Measurements from ENCODE around the gene CCL11. TPM values are rescaled to one million over a fixed set of nuclear protein-coding genes. Genes with fewer than 3 reads are reported as not detected.

The CCL11 gene
- total RNA-seq (10 to 100 TPM in 3 of 9 donors, 1 to 10 TPM in 4, under 1 TPM in 2; 0.23 to 43.1 (median 2.4) TPM), polyA plus RNA-seq (1 to 10 TPM; 2.0 to 3.0 TPM)
- long read RNA-seq, donor 1 = 0 reads
- long read RNA-seq, donor 2, transcript CCL11-201 (3 exons, 1,079 nt) = major isoform, 15 of 16 reads
- long read RNA-seq, donor 2, partial matches to known transcripts = 1 of 16 reads
- long read RNA-seq, donor 2, other reads (novel, unspliced or antisense) = 0 of 16 reads
- long read RNA-seq, donor 3, transcript CCL11-201 (3 exons, 1,079 nt) = major isoform, 9 of 9 reads
- long read RNA-seq, donor 3, partial matches to known transcripts = 0 of 9 reads
- long read RNA-seq, donor 3, other reads (novel, unspliced or antisense) = 0 of 9 reads

GRCh38 chr17:34285286-34285792 is at the start of gene CCL11:
TSS of gene CCL11 (plus strand) at chr17:34285742. CDS start at chr17:34285809, 67 bp downstream.
- DNase-seq = peak in 1 of 5 donors; percentile 28
- Histone ChIP-seq H3K4me1 (peaks cover 0 to 24% (median 4%) of the 10 kb centered on the region in 12 donors), H3K9me3 (peaks cover 0 to 4% (median 0%) of the 10 kb centered on the region in 12 donors), H3K27ac (peak within 1 kb of the TSS in 8 of 12 donors; percentile 8 to 46 (median 30)), H3K4me3 (peak within 1 kb of the TSS in 2 of 12 donors; percentile 5 to 23), H3K36me3 (no peaks in the 10 kb centered on the region), H3K27me3 (peaks cover 0 to 2% (median 0%) of the 10 kb centered on the region in 9 donors)
- TF ChIP-seq POLR2A (IDR thresholded peaks at IDR 0.05) (no peak), CTCF (IDR thresholded peaks at IDR 0.05) (no peak)
- 52 to 74% (median 69%) methylated on average over 4 of the region's 4 CpGs for WGBS, 4 donors
- ATAC-seq = peak; percentile 37 to 82 (median 80)
- intact Hi-C loops (cut with DNase I) = no loop called here

GRCh38 chr17:34236281-34236892 is 49.2 kb upstream of the CCL11 start:
- WGBS, 4 donors = 79 to 83% (median 80%) methylated on average over 6 of the region's 6 CpGs
- ATAC-seq (no peak), DNase-seq (no peak)
- H3K9me3 ChIP-seq = no peaks in the 10 kb centered on the region
- intact Hi-C loops (cut with DNase I) = loop anchor here in 2 of 10 donors (5.0 to 10.0 kb wide), 2 partner anchors 68 to 71 kb away; no protein-coding TSS in a partner anchor
- H3K4me1 ChIP-seq = peaks cover 6 to 82% (median 72%) of the 10 kb centered on the region in 12 donors
- TF ChIP-seq POLR2A (IDR thresholded peaks at IDR 0.05) = no peak
- TF ChIP-seq CTCF (IDR thresholded peaks at IDR 0.05) = no peak
- no peaks in the 10 kb centered on the region for H3K36me3 ChIP-seq
- no peak overlapping the region for H3K4me3 ChIP-seq
- H3K27ac ChIP-seq = peak overlapping the region in 11 of 12 donors; percentile 61 to 87 (median 83)
- no peaks in the 10 kb centered on the region for H3K27me3 ChIP-seq

- Histone ChIP-seq H3K4me1 (peaks cover 6 to 93% (median 83%) of the 10 kb centered on the region in 12 donors), H3K36me3 (no peaks in the 10 kb centered on the region), H3K27me3 (no peaks in the 10 kb centered on the region), H3K4me3 (no peak overlapping the region), H3K27ac (peak overlapping the region in 5 of 12 donors; percentile 17 to 87 (median 65)), H3K9me3 (no peaks in the 10 kb centered on the region)
- no peak for ATAC-seq
- intact Hi-C loops (cut with DNase I) = loop anchor here in 2 of 10 donors (5.0 to 10.0 kb wide), 2 partner anchors 67 to 70 kb away; no protein-coding TSS in a partner anchor
- 87 to 90% (median 89%) methylated on average over 3 of the region's 3 CpGs for WGBS, 4 donors
- TF ChIP-seq POLR2A (IDR thresholded peaks at IDR 0.05) (no peak), CTCF (IDR thresholded peaks at IDR 0.05) (no peak)
- DNase-seq = no peak
Observed at GRCh38 chr17:34237458-34237857, 48.1 kb upstream of the CCL11 start.

GRCh38 chr17:34241062-34241461 is 44.5 kb upstream of the CCL11 start:
- Histone ChIP-seq H3K4me3 (no peak overlapping the region), H3K27ac (peak overlapping the region in 9 of 12 donors; percentile 21 to 87 (median 53)), H3K27me3 (no peaks in the 10 kb centered on the region), H3K4me1 (peaks cover 0 to 97% (median 68%) of the 10 kb centered on the region in 12 donors), H3K36me3 (no peaks in the 10 kb centered on the region), H3K9me3 (no peaks in the 10 kb centered on the region)
- TF ChIP-seq POLR2A (IDR thresholded peaks at IDR 0.05) (no peak), CTCF (IDR thresholded peaks at IDR 0.05) (no peak)
- ATAC-seq (peak; percentile 66 to 90 (median 83)), DNase-seq (peak; percentile 86 to 91 (median 87))
- intact Hi-C loops (cut with DNase I) = no loop called here
- WGBS, 4 donors = 7 to 16% (median 12%) methylated on average over 4 of the region's 4 CpGs
